Measurements from ENCODE around the gene SERINC3. TPM values are rescaled to one million over a fixed set of nuclear protein-coding genes. Genes with fewer than 3 reads are reported as not detected.

Gene SERINC3
- total and polyA plus RNA-seq, 12 donors = 38.9 to 116 (median 97.4) TPM

- no peak for TF ChIP-seq CTCF (IDR thresholded peaks at IDR 0.05)
- intact Hi-C loops (cut with DNase I) = loop anchor here in 3 of 10 donors (5.0 to 10.0 kb wide), 4 partner anchors 71 to 199 kb away; no protein-coding TSS in a partner anchor
Observed at GRCh38 chr20:44536175-44536574, 14.3 kb upstream of the SERINC3 start.

DNA sequence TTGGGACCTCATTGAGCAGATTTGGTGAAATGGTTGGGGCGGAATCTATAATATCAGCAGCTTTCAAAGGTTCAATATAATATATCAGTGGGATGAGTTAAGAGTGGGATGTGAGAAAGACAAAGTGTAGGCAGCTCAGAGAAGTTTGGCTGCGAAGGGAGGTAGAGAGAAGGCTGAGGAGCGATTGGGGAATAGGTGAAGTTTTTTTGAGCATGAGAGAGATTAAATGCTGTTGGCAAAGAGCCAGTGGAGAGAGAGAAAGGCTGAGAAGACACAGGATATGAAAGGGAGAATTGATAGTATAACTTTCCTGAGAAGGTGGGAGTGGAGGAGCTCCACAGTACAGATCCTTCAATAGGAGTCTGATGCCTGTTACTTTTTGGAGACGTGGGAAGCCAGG is 12.1 kb upstream of the SERINC3 start:
- DNase-seq (no peak), ATAC-seq (no peak)
- peaks cover 0 to 10% (median 0%) of the 10 kb centered on the region in 7 donors for H3K27me3 ChIP-seq
- no peaks in the 10 kb centered on the region for H3K36me3 ChIP-seq
- no peaks in the 10 kb centered on the region for H3K9me3 ChIP-seq
- H3K27ac ChIP-seq = peak overlapping the region in 1 of 10 donors; percentile 74
- TF ChIP-seq CTCF (IDR thresholded peaks at IDR 0.05) = no peak
- 59 to 64% methylated on average over 4 of the region's 4 CpGs for WGBS, 2 donors
- intact Hi-C loops (cut with DNase I) = loop anchor here in 9 of 10 donors (2.0 to 10.0 kb wide), 8 partner anchors 38 to 201 kb away; partner anchors contain the start of gene PKIG (in 1 of the 9)
- H3K4me3 ChIP-seq = no peak overlapping the region
- peaks cover 3 to 47% (median 23%) of the 10 kb centered on the region in 9 donors for H3K4me1 ChIP-seq

More at GRCh38 chr20:44536175-44536574, 14.3 kb upstream of the SERINC3 start:
- Histone ChIP-seq H3K4me1 (peaks cover 3 to 54% (median 27%) of the 10 kb centered on the region in 9 donors), H3K36me3 (no peaks in the 10 kb centered on the region), H3K27me3 (peaks cover 0 to 10% (median 0%) of the 10 kb centered on the region in 7 donors), H3K27ac (peak overlapping the region in 1 of 10 donors; percentile 15), H3K9me3 (no peaks in the 10 kb centered on the region), H3K4me3 (no peak overlapping the region)
- 90 to 93% methylated on average over 3 of the region's 3 CpGs for WGBS, 2 donors
- ATAC-seq (no peak), DNase-seq (no peak)

- Histone ChIP-seq H3K4me1 (peaks cover 3 to 47% (median 21%) of the 10 kb centered on the region in 9 donors), H3K27me3 (peaks cover 0 to 10% (median 0%) of the 10 kb centered on the region in 7 donors), H3K27ac (peak overlapping the region in 6 of 10 donors; percentile 23 to 85 (median 78)), H3K4me3 (peak overlapping the region in 7 of 10 donors; percentile 63 to 96 (median 80)), H3K36me3 (no peaks in the 10 kb centered on the region), H3K9me3 (no peaks in the 10 kb centered on the region)
- no peak for DNase-seq
- ATAC-seq = no peak
- TF ChIP-seq CTCF (IDR thresholded peaks at IDR 0.05) = no peak
- intact Hi-C loops (cut with DNase I) = loop anchor here in 9 of 10 donors (2.0 to 10.0 kb wide), 8 partner anchors 39 to 202 kb away; partner anchors contain the start of gene PKIG (in 1 of the 9)
- 72 to 83% methylated on average over 2 of the region's 2 CpGs for WGBS, 2 donors
Observed at GRCh38 chr20:44532981-44533331, 11.1 kb upstream of the SERINC3 start.

GRCh38 chr20:44532259-44532980 is 10.6 kb upstream of the SERINC3 start:
- Histone ChIP-seq H3K27me3 (peaks cover 0 to 10% (median 0%) of the 10 kb centered on the region in 7 donors), H3K4me3 (peak overlapping the region; percentile 63 to 96 (median 82)), H3K4me1 (peaks cover 3 to 47% (median 21%) of the 10 kb centered on the region in 9 donors), H3K27ac (peak overlapping the region; percentile 60 to 85 (median 80)), H3K36me3 (no peaks in the 10 kb centered on the region), H3K9me3 (no peaks in the 10 kb centered on the region)
- ATAC-seq (peak in 5 of 8 donors; percentile 6 to 52 (median 42)), DNase-seq (peak; percentile 32 to 35)
- intact Hi-C loops (cut with DNase I) = loop anchor here in 9 of 10 donors (2.0 to 10.0 kb wide), 8 partner anchors 40 to 202 kb away; partner anchors contain the start of gene PKIG (in 1 of the 9)
- TF ChIP-seq CTCF (IDR thresholded peaks at IDR 0.05) = no peak
- 2 to 4% methylated on average over 11 of the region's 11 CpGs for WGBS, 2 donors

Measured in heart right ventricle (tissue), 16 donors.